Keratinocyte (primary cell): Measurements from ENCODE around the gene NCOA3.

Experiments used
- CTCF ChIP-seq, 3 experiments: IDR thresholded peaks in 1 of 3; conservative IDR thresholded peaks in 1 of 3; optimal IDR thresholded peaks in 1 of 3; 2 replicates in 2 of 3; 3 replicates in 1 of 3; pipeline versions ENCODE3 to v1.5.1; 2011; ENCODE audit warnings: low read length in 3 of 3, mild to moderate bottlenecking in 3 of 3, moderate library complexity in 2 of 3, control low read depth in 1 of 3, inconsistent platforms in 1 of 3; ENCODE audit not compliant: insufficient read depth in 2 of 3; ENCODE audit errors: extremely low read depth in 1 of 3
- EZH2 ChIP-seq: IDR thresholded peaks from one replicate; pipeline ENCODE4 v1.6.1; 2012; ENCODE audit warnings: inconsistent platforms, mild to moderate bottlenecking, low read length, moderate library complexity

- no peak for TF ChIP-seq CTCF (optimal IDR thresholded peaks at IDR 0.05 in 1 of 3, IDR thresholded peaks at IDR 0.05 in 1 of 3, conservative IDR thresholded peaks at IDR 0.05 in 1 of 3; ENCODE audit: extremely low read depth in 1 of 3, insufficient read depth in 2 of 3, low read length in 3 of 3)
- TF ChIP-seq EZH2, result no peak
Measured at GRCh38 chr20:47543006-47543431, 41.3 kb downstream of the NCOA3 start.
